Uterus (tissue), 2 donors: ENCODE data around the gene NR1H4.

ENCODE experiments used
- CTCF ChIP-seq, 4 experiments: fragments of 200-600 bp in 2 of 4; fragments of 450-650 bp in 2 of 4; sonication (generic) in 2 of 4; IDR thresholded peaks; one replicate each; pipeline ENCODE4 v1.5.1; 2016 to 2019; ENCODE audit warnings: antibody characterized with exemption in 4 of 4, mild to moderate bottlenecking in 2 of 4, moderate library complexity in 1 of 4
- POLR2A ChIP-seq, 2 donors: fragments of 450-650 bp; IDR thresholded peaks; one replicate each; pipeline ENCODE4 v1.6.1; 2016; ENCODE audit warnings: antibody characterized with exemption in 2 of 2, mild to moderate bottlenecking in 1 of 2, moderate library complexity in 1 of 2

- no peak for TF ChIP-seq CTCF (IDR thresholded peaks at IDR 0.05)
- no peak for TF ChIP-seq POLR2A (IDR thresholded peaks at IDR 0.05)
Measured at GRCh38 chr12:100448656-100449055, 25.0 kb upstream of the NR1H4 start.
